ENCODE measurements around the gene HCN2.
"Not testable (repeated sequence)": the region's sequence is repeated elsewhere in the genome, so short reads cannot be mapped to it uniquely, and the experiment has no call there.

HCN2 gene

DNA sequence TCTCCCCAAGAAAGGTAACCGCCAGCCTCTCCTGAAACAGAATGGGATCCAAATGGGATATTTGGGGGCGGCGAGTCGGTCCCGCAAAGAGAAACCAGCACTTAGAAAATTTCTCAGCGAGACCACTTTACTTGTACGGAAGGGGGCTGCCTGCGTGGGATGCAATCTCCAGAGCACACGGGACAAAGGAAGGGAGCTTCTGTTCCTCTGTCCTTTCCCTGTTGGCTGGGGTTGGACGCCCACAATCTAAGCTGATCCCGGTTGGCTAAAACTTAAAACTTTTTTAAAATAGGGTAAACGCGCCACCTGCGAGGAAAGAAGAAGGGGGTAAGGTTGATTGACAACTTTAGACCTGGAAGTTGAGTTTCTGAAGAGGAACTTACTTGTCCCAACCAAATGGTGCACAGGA is 18.1 kb upstream of the HCN2 start:
- DNase-seq (ENCODE audit: low read depth), result peak; percentile 70

DNA sequence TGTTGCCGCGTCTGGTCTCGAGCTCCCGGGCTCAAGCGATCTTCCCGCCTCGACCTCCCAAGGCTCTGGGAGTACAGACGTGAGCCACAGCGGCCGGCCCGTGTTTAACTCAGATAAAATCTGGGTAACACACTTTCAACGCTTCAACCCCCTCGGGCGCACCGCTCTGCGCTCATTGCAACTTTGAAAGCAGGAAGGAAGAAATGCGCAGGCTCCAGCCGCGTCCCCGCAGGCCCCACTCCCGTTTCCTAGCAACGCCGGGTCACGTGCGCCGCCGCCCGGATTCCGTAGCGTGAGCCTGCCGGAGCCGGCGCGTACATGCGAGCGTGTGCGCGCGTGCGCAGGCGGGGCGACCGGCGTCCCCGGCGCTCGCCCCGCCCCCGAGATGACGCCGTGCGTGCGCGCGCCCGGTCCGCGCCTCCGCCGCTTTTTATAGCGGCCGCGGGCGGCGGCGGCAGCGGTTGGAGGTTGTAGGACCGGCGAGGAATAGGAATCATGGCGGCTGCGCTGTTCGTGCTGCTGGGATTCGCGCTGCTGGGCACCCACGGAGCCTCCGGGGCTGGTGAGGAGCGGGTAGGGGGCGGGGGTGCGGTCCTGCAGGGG is 17.4 kb upstream of the HCN2 start, which contains the start of gene BSG:
Gene BSG, plus strand, starts transcription at position 457 of the 603 bp plus-strand sequence. Its CDS starts 39 bp downstream, at position 496.
- DNase-seq (ENCODE audit: low read depth), result peak; percentile 93

DNA sequence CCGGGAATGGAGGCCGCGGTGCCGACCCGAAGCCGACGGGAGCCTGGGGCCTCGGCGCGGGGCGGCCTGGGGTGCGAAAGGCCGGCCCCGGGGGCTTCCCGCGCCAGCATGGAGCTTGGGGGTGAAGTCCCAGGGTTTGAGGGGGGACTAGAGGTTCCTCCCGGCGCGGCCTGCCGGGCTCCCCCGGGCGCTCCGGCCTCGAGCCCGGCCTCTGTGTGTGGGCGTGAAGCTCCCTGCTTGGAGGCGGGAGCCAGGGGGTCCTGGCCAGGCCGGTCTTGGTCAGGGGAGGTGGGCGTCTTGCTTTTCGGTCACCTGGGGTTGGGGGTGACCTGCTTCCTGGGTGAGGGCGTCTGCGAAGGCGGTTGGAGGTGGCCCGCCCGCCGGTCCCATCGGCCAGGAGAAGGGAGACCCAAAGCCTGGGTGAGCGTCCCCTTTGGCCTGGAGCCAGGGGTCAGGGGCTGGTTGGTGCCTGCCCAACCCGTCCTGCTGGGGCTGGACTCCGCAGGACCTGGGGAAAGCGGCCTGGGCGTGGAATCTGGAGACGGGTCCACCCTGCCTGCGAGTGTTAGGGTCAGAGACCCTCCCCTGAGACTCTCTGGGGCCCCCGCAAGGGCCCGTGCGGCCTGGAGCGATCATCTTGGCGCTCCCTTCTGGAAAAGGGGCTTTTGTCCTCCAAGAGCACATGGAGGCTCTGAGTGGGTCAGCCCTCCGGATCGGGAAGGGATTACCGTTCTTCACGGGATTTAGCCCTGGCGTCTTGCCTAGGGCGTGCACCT is 16.8 kb upstream of the HCN2 start:
- DNase-seq (ENCODE audit: low read depth), result no peak

DNA sequence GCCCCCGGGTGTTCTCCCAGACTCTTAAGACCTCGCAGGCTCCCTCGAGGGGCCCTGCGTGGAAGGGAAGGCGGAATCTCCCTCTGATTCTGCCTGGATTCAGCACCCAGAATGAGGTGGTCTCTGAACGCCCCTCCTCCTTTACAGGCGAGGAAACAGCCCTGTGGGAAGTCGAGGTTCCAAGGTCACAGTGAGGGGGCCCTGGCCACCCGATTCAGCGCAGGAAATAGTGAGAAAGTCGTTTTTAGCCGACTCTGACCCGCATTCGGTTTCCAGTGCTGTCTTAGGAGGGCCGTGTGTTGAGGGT is 16.2 kb upstream of the HCN2 start:
- no peak for DNase-seq (ENCODE audit: low read depth)

DNA sequence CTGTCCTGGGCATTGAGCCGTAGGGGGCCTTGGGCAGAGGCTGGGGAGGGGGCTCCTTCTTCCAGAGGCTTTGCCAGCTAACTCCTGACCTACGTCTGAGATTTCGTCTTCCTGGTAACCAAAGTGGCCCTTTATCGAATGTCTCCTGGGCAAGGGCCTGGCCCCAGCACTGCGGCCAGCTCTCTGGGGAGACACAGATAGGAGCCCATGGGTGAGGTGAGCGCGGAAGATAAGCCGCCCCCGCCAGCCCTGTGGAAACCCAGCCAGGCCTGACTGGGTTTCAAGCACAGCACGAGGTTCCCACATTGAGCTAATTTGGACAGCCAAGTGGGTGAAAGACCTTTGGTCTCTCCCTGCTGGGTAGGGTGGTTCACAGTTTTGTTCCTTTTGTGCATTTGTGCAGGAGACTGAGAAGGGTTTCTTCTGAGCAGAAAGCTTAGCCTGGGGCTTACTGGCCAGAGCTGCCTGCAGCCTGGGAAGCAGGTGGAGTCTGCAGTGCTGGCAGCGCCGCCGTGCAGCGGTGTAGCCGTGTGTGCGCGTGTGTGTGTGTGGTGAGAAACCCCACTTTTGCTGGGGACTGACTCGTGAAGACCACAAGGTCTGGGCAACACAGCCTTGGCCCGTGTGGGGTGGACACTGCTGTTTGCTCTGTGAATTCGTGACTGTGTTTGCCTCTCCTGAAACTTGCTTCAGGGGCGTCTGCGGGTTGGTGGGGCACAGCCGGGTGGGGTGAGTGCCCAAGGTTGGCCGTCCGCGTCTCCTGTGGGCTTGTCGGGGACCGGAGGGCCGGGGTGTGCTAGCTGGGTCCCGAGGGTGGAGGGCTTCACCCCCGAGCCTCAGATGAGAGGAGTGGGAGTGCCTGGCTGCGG is 14.8 kb upstream of the HCN2 start:
- peak; percentile 76 for DNase-seq (ENCODE audit: low read depth)

DNA sequence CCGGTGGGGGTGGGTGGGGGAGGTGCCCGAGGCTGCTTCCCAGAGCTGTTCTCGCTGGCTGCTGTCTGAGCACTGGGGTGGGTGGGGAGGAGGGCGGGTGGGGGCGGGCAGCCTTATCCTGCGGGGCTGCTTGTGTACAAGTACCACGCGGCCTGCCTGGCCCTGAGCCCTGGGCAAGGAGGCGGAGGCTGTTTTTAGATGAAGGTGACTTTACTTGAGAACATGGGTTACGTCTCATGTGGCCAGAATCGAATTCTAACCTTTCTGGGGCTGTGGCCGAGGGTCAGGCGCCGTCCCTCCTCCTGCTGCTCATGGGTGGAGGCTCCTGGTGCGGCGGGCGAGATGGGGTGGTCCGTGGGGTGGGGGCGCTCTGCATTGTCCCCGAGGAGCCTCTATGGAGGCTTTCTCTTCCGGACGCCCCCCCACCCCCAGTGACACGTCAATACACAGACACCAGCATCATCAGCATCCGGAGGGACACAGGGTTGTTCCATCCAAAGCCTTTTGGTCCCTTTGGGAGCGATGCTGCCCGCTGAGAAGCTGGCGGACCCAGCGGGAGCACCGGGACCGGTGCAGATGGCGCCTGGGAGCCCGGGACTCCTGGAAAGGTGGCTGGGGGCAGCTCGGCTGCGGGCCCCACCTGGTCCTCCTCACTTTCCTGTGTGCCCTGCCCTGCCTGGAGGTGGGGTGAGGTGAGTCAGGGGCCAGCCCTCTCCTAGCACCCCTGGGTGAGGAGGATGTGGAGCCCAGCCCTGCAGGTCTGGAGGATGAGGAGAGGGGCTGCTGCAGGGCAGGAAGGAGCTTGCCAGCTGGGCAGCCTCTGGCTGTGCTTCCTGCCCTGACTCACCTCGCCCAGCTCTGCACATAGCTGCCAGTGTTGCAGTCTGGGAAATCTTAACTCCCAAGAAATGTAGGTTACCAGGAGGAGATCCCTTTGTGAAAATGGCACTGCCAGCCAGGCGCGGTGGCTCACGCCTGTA is 13.9 kb upstream of the HCN2 start:
- no peak for DNase-seq (ENCODE audit: low read depth)

DNA sequence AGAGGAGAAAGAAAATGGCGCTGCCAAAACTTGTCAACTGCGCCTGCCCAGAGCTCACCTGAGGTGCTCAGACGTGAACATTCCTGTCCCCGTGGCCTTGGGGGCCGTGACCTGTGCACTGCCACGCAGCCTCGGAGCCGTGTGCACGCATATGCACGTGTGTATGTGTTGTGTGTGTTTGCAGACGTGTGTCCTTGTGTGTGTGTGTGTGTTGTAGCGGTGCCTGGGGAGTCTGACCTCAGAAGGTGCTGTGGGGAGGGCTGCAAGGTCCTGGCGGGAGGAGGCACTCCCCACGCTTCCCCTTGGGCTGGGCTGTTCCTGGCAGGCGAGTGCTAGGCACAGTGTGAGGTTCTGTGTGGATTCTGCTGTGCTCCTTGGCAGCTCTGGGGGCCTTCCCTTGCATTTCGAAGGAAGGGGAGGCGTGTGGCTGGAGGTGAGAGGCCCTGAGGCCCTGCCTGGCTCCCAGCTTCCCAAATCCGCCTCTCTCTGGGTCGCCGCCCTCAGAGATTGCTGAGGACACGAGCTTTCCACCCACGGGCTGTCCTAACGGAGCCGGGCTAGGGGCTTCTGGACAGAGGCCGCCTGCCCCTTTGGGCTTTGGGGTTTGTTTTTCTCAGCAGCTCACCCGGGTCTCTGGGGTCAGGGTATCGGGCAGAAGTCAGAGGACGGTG is 12.8 kb upstream of the HCN2 start:
- no peak for DNase-seq (ENCODE audit: low read depth)

DNA sequence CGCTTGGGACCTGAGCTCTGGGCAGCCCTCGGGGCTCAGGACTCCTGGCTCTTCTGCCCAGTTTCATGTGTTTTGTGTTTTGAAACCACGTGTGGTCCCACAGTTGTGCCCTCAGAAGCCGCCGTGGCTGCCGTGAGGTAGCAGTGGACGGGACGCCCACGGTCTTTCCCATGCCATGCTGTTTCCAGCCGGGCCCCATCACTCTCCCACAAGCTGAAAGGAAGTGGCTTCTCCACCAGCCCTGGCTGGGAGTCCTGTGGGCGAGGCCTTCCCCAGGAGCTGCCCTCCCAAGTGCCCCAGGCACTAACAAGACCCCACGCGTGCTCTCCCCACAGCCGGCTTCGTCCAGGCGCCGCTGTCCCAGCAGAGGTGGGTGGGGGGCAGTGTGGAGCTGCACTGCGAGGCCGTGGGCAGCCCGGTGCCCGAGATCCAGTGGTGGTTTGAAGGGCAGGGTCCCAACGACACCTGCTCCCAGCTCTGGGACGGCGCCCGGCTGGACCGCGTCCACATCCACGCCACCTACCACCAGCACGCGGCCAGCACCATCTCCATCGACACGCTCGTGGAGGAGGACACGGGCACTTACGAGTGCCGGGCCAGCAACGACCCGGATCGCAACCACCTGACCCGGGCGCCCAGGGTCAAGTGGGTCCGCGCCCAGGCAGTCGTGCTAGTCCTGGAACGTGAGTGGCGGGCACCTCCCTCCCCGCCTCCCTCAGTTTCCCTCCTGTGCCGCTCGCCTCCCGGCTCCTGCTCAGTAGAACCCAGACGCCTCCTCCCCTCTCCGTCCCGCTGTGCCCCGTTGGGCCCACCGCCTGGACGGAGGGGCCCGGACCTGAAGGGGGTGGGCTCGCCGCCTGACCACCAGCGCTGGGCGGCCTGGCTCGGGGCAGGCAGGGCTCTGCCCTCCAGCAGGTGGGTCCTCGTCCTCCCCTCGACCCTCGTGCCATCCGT is 12.0 kb upstream of the HCN2 start:
- DNase-seq (ENCODE audit: low read depth), result no peak

DNA sequence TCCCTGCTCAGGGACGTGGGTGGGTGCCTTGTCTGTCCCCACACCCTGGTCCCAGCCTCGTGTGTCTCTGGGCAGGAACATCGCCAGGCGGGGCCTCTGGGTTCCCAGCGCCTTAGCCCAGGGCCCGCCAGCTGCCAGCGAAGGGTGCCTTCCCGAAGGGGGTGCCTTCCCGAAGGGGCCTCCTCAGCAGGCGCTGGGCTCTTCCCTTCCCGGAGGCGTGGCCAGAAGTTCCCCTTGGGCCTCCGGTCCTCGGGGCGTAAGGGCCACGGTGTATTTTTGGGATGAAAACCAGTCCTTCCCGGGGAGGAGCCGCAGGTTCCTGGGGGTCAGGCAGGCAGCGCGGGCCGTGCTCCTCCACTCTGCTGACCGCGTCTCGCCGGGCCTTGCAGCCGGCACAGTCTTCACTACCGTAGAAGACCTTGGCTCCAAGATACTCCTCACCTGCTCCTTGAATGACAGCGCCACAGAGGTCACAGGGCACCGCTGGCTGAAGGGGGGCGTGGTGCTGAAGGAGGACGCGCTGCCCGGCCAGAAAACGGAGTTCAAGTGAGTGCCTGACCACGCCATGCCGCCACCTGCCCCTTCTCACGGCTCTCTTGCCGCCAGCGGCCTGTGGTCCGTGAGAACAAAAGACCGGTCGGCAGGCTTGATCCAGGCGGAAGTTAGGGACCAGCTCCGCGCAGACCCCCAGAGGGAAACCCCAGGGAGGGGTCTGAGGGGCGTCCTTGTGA is 10.4 kb upstream of the HCN2 start:
- no peak for DNase-seq (ENCODE audit: low read depth)

DNA sequence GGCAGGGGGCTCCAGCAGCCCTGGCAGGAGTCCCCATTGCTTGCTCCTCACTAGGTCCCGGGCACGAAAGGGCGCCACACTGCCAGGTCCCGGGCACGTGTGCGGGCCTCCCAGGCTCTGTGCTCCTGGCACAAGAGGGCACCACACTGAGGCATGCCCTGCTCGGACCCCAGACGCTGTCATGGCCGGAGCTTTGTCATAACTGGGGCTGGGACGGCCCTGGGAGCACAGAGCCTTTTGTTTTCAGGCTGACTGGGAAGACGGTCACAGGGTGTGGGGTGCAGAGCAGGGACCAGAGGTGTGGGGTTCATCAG is 9.9 kb upstream of the HCN2 start:
- no peak for DNase-seq (ENCODE audit: low read depth)

DNA sequence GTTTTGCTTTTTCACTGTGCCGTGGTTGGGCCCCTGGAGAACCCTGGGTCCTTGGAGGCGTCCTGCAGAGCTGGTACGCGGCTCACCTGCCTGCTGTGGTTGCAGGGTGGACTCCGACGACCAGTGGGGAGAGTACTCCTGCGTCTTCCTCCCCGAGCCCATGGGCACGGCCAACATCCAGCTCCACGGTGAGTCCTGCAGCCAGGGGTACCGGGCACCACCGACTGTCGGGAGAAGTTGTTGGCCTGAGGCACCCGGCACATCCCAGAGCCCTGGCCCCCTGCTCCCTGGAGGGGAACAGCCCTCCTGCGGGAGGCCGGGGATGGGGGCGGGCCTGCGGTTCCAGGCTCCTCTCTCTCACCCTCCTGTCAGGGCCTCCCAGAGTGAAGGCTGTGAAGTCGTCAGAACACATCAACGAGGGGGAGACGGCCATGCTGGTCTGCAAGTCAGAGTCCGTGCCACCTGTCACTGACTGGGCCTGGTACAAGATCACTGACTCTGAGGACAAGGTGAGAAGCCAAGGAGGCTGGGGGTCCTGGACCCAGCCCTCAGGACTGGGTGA is 9.3 kb upstream of the HCN2 start:
- no peak for DNase-seq (ENCODE audit: low read depth)

DNA sequence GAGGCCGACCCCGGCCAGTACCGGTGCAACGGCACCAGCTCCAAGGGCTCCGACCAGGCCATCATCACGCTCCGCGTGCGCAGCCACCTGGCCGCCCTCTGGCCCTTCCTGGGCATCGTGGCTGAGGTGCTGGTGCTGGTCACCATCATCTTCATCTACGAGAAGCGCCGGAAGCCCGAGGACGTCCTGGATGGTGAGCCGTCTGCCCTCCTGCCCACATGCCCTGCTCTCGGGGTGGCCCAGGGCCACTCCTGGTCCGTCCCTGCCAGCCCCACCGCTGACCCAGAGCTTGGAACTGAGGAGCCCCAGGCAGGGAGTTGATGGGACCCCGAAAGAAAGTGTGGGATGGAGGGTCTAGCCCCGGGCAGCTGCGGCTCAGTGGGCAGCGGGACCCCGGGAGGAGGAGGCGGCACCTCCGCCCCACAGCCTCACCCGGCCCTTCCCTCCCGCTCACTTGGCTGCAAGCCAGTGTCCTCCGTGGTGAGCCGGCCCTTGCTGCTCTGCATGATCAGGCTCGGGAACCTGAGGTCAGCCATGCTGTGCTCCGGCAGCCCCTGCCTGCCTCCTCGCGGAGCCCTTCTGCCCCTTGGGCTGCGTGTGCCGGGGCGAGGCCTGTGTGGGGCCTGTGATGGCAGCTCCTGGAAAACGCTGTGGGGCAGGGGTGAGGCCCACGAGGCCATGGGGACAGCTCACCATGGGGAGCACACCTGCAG is 8.1 kb upstream of the HCN2 start:
- no peak for DNase-seq (ENCODE audit: low read depth)

DNA sequence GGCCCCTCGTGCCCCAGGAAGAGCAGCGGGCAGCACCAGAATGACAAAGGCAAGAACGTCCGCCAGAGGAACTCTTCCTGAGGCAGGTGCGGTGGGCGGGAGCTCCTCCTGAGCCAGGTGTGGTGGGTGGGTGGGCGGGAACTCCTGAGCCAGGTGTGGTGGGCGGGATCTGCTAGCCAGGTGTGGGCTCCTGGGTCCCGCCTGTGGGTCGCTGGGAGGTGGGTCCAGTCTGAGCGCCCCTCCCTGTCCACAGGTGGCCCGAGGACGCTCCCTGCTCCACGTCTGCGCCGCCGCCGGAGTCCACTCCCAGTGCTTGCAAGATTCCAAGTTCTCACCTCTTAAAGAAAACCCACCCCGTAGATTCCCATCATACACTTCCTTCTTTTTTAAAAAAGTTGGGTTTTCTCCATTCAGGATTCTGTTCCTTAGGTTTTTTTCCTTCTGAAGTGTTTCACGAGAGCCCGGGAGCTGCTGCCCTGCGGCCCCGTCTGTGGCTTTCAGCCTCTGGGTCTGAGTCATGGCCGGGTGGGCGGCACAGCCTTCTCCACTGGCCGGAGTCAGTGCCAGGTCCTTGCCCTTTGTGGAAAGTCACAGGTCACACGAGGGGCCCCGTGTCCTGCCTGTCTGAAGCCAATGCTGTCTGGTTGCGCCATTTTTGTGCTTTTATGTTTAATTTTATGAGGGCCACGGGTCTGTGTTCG is 7.0 kb upstream of the HCN2 start:
- DNase-seq (ENCODE audit: low read depth), result no peak

DNA sequence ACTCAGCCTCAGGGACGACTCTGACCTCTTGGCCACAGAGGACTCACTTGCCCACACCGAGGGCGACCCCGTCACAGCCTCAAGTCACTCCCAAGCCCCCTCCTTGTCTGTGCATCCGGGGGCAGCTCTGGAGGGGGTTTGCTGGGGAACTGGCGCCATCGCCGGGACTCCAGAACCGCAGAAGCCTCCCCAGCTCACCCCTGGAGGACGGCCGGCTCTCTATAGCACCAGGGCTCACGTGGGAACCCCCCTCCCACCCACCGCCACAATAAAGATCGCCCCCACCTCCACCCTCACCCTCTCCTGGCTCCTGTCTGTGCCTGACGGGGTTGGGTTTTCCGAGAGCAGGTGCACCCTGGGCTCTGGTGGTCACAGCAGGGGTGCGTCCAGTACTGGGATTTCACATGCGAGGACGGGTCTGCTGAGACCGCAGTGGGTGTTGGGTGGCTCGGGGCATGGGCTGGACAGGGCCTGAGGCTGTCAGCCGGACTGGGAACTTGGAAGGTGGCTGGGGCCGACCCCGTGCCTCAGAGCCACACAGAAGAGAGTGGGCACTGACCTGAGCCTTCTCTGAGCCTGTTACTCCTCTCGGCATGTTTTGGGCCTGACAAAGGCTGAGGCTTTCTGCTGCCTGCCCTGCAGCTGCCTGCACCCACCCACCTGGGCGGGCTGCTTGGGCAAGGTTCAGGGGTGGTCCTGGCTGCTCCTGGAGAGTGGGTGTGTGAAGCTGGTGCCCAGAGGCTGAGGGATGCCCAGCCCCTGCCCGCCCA is 6.3 kb upstream of the HCN2 start:
- no peak for DNase-seq (ENCODE audit: low read depth)

DNA sequence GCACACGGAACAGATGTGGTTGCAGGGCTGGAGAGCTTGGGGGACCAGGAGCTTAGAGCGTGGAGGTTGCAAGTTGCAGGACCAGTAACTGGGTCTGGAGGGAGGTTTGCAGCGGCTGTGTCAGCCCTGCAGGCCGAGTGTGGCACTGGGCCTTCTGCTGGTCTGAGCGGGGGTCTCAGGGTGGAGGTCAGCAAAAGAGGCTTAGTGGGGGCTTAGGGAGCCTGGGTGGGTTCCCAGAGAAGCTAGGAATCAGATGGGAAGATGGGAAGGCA is 5.8 kb upstream of the HCN2 start:
- DNase-seq (ENCODE audit: low read depth), result no peak

DNA sequence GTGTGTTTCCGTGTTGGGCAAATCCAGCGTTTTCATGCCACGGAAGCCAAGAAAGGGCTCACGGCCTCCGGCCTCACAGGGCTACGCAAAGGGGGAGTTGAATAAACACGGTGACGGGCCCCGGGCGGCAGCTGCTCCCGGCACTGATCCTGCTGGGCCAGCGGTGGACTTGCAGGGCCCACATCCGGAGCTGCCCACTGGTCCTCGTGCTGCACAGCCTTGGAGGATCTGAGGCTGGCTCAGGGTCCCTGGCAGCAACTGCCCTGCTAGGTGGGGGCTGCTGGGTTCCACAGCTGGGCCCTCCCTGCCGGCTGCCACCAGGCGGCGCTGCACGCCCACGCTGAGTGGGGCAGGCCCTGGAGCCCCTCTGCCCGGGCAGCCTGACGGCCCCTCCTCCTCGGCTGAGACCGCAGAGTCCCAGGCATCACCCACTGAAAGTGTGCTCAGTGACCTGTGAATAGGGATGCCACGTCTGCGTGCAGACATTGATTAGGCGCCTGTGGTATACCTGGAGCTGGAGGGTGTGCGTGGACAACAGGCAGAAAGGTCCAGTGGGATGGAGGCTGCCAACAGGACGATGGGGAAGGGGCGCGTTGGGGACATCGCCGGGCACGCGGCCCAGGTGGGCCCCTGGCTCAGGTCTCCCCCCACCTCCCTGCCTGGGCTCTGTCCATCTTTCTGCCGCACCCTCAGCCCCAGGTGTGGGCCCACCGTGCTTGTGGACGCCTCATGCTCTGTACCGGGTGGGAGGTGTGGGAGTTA is 5.3 kb upstream of the HCN2 start:
- no peak for DNase-seq (ENCODE audit: low read depth)

DNA sequence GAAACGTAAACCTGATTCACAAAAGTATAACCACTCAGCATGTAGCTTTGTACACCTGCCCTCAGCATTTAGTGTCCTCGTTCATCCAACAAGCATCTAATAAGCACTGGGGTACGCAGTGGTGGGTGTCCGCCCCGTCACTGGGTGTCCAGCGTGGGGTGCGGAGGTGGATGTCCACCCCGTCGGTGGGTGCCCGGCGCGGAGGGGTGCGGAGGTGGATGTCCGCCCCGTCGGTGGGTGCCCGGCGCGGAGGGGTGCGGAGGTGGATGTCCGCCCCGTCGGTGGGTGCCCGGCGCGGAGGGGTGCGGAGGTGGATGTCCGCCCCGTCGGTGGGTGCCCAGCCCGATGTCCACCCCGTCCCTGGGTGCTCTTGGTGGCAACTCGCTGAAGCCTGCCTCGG is 4.5 kb upstream of the HCN2 start:
- not testable (repeated sequence) for DNase-seq (ENCODE audit: low read depth)
